NCI-H2227 (cell line): ENCODE results near the gene COL24A1.
"Not testable (repeated sequence)": the region's sequence is repeated elsewhere in the genome, so short reads cannot be mapped to it uniquely, and the experiment has no call there.

Source experiments
- DNase-seq: peaks from one replicate; lab custom pipeline; 2025; ENCODE audit not compliant: unreplicated experiment; lab: John Stamatoyannopoulos, UW

Gene COL24A1

DNA sequence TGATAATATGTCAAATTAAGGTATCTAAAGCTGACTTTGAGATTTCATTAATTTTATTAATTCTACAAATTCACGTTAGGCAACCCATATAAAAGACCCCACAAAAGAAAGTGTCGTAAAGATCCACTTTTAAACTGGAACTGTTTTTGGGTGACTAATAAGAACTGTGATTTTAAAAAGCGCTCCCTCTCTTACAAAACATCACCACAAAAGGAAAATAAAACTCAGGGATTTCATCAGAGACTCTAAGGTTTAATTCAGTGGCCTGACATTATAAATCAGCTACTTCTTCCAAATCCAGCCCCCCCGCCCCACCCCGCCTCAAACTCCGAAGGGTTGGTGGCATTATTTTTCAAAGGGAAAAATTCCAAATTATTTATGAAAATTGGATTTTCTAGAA, 2.7 kb downstream of the COL24A1 start:
- DNase-seq, result no peak

DNA sequence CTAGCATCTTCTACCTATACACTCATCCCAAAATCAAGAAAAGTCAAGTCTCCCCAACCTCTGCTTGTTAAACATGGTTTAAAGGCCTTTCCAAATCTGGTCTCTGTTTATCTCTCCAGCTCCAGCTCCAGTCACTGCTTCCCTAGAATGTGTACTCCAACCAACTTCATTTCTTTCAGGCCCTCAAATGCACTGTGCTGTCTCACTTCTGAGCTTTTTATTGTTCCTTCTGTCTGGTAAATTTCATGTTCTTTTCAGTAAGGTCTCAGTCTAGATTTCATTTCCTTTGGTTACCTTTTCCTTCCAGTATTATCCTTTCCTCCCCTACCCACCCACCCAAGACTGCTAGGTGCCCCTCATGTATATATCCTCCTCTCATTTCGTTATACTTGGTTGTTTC, 3.7 kb downstream of the COL24A1 start:
- no peak for DNase-seq

DNA sequence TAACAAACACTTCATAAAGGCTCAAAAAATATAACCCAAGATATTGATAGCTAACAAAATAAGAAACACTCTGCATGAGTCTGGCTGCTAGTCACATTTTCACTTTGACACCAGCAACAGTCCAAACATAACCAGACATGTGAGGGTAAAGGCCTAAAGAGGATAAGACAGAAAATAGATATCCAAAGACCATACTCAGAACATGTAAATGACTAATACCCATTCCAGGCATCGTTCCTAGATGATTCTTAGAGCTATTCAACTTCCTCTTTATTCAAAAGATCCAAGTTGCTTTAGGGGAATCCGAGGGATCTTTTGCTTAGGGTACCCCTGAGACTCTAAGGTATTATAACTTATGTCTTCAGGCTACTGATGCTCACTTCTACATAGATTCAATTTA, 5.1 kb downstream of the COL24A1 start:
- no peak for DNase-seq

DNA sequence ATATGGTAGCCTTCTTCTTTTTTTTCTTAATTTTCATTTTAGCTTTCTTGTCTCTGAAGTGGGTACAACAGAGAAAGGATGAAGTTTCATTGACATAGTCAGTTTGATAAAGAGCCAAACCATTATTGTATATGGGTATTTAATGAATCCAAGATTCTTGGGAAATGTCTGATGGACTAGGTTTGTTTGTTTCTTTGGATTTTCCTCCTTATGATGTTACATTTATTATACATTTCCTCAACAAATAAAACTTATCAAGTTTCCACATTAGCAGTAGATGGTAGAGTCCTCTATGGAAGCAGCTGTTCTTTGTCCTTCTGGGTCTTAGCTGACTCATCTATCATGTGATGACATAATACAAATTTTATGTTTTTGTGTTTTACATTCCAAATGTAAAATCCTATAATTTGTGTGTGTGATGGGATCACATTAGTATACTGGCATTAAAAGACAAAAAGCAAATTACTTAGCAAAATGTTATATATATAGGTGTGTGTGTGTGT, 6.0 kb downstream of the COL24A1 start:
- DNase-seq, result no peak

DNA sequence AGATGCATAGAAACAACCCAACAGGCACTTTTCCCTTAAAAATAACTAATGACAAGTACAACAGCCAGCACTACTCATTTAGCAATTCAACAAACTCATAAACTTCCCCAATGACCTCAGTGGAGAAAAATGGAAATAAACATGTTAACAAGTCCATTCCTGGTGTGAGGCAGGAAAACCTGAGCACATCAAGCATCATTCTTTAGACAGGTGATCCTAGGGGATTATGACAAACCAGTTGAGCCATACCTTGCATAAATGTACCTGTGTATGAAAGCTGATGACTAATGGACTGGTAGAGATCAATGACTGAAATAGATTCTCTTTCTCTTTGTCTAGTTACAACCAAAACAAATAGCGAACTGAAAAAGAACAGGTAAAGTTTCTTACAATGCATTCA, 7.0 kb downstream of the COL24A1 start:
- no peak for DNase-seq

DNA sequence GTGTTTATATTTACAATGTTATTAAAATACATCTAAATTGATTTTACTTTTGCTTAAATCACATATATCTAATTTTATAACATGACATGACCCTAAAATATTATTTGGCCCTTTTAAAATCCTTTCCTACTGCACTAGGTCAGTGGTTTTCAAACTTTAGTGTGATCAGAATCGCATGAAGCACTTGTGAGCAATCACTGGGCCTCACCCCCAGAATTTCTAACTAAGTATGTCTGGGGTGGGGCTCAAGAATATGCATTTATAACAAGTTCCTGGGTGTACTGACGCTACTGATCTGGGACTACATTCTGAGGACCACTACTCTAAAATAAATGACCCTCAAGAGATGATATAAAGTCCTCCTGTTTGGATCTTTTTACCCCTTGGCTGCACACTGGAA, 8.8 kb downstream of the COL24A1 start:
- DNase-seq, result no peak

DNA sequence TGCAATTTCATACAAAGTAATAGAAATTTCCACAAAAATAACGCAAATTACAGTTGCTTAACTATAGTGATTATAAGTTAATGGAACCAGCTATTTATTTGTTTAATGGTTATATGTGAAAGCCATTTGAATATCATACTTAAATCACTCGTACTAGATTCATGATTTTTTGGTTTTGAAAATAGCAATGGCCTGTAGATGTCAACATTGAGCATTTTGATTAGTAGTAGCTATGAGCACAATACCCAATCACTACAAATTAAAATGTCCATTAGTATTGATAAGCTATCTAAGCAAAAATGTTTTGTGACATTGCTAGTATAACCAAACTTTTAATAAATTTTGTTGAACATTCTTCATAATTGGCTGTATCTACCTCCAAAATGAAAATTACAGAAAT, 10.0 kb downstream of the COL24A1 start:
- no peak for DNase-seq

DNA sequence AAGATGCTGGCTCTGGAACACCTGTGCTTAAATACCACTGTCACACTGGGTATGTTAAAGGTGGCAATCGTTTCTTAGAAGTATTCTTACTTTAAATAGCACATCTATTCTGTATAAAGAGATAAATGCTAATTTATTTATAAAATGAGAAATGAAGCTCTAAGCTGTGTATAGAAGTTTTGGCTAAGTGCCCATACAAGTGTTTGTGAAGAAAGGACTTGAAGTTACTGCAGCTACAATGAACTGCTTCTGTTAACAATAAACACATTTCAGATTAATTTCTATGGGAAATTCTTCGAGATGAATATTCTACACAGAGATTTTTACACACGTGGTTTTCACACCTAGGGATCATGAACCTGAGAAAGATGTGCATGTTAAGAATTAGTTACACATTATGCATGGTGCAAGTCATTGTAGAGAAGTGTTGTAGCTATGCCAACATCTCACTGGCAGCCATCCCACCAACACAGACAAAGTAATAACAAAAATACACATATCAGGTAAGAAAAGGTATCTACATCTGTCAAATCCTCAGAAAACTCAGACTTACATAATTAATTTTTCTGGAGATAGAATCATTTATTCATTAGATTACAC, 16.2 kb downstream of the COL24A1 start:
- DNase-seq, result no peak

DNA sequence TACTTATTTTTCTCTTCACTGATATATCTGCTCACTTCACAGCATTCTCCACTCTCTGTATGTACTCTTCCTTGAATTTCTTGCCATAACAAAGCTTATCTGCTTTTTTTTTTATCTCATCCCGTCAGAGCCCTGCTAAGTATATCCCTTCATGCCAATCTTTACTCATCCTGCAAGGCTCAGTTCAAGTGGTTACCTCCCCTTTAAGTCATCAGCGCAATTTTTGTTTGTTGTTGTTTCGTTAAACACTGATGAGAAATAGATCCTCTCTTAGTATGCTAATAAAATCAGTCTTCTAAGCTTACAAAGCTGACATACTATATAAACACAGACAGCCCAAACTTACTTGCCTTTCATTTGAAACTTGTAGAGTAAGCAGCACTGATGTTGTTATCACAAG, 17.8 kb downstream of the COL24A1 start:
- no peak for DNase-seq

DNA sequence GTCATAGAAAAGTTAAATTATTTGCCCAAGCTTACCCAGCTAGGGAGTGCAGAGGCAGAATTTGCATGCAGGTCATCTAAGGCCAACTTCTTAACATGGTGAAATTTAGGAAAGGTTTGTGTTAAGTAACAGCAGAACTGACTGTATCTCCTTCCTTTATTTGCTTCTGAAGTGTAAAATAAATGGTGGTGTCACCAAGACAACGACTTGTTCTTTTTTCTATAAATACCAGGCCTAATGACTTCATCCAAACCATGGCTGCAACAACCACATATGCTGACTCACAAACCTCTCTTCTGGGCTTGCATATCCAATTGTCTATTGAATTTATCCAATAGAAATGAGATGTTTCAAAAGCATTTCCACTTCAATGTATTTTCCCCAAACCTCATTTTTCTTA, 19.1 kb downstream of the COL24A1 start:
- DNase-seq, result no peak

DNA sequence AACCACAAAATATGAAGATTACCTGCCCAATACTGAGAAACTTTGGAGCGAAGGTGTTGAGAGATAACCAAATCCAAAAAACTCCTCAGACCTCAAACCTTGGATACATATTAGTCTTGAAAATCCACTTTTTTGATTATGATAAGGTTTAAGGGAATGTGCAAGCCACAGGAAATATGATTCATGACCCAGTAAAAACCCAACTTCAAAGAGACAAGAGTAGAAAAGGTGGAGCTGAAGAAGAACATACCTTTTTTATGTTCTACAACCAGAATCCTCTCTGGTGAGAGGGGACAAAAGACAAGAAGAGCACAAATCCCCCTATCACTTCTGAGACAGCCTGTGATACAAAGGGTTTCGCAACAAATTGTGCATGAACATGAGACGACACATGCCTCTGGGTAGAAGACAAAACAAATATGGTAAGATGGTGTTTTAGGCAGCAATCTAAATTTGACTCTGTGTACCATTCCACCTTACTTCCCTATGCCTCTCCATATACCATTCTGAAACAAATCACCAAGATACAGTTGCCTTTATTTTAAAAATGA, 37.3 kb downstream of the COL24A1 start:
- DNase-seq, result no peak

DNA sequence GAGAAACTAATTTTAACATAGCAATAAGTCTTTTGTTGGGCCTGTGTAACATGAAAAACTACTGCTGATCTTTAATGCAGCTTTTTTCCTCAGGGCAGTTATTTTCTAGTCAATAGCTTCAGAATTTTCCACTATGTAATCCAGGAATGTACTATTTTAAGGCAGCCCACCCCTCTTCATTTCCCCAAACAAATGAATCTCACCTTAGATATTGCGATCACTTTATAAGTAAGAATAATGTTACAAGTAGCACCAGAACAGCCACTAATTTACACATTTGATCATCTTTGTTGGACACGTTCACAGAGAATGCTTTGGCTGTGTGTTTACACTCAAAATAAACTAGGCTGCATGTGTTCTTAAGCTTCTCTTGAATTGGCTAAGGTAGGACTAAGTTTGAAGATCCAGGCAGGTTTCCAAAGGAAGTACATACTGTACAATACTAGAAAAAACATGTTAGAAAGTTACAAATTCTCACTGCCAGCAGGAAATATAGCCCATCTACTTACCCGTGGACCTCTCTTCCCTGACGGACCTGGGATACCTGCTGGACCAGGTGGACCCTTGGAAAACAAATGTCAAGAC, 41.7 kb downstream of the COL24A1 start:
- no peak for DNase-seq

DNA sequence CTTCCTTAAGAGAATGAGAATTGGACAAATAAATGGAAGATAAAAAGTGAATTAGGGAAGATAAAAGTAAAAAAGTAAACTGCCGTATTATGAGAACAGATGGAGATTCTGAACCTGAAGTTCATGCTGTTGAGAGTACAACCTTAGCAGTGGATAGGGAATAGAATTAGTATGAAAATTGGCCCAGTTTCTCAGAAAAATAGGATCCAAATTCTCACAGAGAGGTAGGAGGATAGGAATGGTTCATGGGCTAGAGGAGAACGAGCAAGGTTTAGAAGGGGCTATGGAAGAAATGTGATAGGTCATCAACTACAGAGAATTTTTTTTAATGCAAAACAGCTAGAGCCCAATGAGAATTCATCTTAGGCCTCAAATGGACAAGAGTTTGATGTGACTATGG, 42.3 kb downstream of the COL24A1 start:
- DNase-seq, result no peak

DNA sequence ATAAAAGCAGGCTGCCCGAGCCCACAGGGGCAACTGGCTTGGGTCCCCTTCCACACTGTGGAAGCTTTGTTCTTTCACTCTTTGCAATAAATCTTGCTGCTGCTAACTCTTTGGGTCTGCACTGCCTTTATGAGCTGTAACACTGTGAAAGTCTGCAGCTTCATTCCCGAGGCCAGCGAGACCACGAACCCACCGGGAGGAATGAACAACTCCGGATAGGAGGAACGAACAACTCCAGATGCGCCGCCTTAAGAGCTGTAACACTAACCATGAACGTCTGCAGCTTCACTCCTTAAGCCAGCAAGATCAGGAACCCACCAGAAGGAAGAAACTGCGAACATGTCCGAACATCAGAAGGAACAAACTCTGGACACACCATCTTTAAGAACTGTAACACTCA, 45.0 kb downstream of the COL24A1 start:
- DNase-seq, result not testable (repeated sequence)

DNA sequence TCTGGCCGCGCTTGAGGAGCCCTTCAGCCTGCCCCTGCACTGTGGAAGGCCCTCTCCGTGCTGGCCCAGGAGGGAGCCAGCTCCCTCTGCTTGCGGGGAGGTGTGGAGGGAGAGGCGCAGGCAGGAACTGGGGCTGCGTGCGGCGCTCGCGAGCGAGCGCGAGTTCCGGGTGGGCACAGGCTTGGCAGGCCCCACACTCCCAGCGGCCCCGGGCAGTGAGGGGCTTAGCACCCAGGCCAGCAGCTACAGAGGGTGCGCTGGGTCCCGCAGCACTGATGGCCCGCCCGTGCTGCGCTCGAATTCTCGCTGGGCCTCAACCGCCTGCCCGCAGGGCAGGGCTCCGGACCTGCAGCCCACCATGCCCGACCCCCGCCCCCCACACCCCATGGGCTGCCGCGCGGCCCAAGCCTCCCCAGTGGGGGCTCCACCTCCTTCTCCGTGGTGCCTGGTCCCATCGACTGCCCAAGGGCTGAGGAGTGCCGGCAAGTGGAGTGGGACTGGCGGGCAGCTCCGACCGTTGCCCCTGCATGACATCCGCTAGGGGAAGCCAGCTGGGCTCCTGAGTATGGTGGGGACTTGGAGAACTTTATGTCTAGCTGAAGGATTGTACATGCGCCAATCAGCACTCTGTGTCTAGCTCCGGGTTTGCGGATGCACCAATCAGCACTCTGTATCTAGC, 46.0 kb downstream of the COL24A1 start:
- no peak for DNase-seq

DNA sequence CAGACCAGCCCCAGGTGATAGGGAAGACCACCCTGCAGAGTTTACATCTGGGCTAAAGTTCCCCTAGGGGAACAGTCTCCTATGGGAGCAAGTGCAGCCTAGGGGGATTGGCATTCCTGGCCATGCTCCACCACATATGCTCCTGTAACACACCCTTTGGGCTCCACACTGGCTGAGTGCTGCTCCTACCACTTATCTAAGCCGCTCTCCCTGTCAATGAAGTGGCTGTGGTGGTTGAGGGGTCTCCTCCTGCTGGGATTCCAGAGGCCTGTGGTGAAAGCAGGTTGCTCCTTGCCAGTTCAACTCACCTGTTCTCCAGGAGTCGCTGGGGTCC, 51.1 kb downstream of the COL24A1 start:
- DNase-seq, result no peak

DNA sequence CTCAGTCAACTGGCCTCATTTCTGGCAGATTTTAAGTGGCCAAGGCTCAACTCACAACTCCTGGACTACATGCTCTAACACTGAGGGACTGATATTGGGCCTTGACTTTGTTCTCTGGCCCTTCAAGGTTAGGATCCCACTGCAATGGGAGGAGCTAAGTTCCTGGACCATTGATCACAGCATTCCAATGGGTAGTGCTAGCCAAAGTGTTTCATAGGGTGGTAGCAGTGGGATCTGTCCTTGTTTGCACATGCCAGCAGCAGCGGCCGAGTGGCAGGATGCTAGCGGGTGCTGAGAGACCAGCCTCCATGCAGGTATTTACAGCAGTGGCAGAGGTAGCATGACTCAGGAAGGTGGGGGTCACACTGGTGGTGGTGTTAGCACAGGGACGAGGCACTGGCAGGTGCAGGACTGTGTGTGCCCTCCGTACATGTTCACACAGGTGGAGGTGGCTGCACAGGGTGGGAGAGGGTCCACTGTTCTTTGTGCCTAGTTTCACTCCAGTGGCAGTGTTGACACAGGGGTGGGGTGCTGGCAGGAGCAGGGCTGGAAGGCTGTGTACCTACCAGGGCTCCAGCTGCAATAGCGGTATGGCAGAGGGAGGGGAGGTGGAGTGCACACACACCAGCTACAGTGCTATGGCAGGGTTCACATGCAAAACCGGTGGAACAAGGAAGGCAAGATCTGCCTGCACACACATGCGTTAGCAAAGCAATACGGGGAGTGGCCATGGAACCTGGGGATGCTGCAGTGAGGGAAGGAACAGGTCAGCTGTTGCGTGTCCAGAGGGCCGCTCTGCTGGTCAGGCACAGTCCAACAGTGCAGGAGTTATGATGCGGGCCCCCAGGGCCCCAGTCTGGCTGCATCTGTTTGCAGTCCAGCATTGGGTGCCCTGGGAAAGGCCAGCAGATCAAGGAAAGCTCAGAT, 51.7 kb downstream of the COL24A1 start:
- DNase-seq, result no peak

DNA sequence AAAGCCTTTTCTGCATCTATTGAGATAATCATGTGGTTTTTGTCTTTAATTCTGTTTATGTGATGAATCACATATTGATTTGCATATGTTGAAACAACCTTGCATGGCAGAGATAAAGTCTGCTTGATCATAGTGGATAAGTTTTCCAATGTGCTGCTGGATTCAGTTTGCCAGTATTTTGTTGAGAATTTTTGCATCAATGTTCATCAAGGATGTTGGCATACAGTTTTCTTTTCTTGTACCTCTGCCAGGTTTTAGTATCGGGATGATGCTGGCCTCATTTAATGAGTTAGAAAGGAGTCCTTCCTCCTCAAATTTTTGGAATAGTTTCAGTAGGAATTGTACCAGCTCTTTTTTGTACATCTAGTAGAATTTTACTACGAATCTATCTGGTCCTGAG, 55.0 kb downstream of the COL24A1 start:
- no peak for DNase-seq

DNA sequence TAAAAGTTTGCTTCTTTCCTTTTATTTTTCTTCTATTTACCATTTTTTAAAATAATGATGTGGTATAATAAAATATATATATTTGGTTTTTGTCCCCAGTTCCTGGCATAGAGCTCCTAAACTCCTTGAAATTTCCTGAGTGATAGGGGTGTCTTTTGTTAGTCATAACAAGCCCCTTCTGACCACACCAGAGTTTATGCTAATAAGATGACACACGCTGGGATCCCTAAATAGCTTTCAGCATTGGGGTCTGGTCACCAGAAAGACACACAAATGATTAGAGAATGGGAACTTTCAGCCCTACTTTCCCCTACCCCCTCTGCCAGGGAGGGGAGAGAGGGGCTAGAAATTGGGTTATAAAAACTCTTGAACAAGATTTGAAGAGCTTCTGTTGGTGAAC, 56.2 kb downstream of the COL24A1 start:
- no peak for DNase-seq

DNA sequence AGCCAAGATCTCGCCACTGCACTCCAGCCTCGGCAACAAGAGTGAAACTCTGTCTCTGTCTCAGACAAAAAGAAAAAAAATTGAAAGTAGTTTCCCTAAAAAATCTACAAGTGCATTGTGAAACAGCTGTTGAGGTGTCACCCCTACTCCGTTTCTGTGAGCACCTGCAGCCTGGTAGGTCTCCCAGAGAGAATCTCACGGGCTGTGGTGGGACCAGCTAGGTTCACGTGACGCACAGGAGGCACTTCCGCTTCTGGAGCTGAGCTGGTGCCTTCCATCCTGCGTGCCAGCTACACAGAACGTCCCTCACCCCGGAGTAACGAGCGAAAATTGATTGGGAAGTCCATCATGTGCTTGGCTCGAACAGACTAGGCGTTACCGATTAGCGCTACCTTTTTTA, 66.8 kb downstream of the COL24A1 start:
- no peak for DNase-seq

DNA sequence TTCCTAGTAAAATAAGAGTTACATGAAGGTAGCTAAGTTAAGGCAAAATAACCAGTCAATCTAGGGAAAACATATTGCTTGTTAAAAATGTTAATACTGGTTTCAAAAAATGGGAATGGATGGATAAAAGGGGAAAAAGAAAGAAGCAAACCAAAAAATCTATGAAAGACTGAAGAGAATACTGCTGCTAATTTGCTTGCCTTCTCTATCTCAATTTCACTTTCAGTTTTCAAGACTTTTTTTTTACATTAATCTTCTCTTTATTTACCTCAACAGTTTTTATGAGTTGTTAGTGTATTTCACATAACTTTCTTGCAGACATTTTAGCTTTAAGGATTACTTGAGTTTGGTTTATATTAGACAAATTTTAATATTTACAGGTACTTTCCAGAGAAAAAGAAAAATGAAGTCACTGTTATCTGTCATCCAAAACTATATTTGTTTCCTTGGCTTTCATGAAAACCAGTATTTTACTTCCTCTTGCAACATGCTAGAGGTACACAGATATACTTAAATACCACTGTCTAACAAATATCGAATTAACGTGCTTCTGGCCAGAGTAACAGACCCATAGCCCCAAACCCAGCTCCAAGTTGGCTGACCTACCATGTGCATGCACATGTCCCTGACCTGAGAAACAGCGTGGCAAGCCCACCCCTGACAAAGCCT, 70.7 kb downstream of the COL24A1 start:
- no peak for DNase-seq
